ENCODE measurements around the gene MGAT3. TPM values are rescaled to one million over a fixed set of nuclear protein-coding genes. Genes with fewer than 3 reads are reported as not detected.

The MGAT3 gene
- polyA plus RNA-seq, 3 donors = 0.03 TPM; not detected in 2

GRCh38 chr22:39475902-39476301 is 19.1 kb downstream of the MGAT3 start:
- no peak overlapping the region for H3K4me3 Mint-ChIP-seq
- Histone ChIP-seq H3K9ac (ENCODE audit: insufficient read depth, low read length, poor library complexity, severe bottlenecking) (no peak overlapping the region), H3K4me2 (replicated peaks; ENCODE audit: extremely low read depth, low read length, poor library complexity, severe bottlenecking) (no peak overlapping the region)

GRCh38 chr22:39476664-39477063 is 19.9 kb downstream of the MGAT3 start:
- Histone ChIP-seq H4K20me1 (ENCODE audit: insufficient read depth, low read length) (no peaks in the 10 kb centered on the region), H3K9me3 (replicated peaks in 1 of 2; ENCODE audit: control insufficient read depth in 1 of 2, insufficient read depth in 1 of 2, low read length in 2 of 2) (no peaks in the 10 kb centered on the region), H3K27me3 (ENCODE audit: control insufficient read depth in 2 of 2, insufficient read depth in 2 of 2, low read length in 2 of 2) (no peaks in the 10 kb centered on the region), H3K4me3 (replicated peaks in 1 of 3; ENCODE audit: low read depth in 2 of 3, low read length in 3 of 3) (no peak overlapping the region), H3K4me2 (replicated peaks; ENCODE audit: extremely low read depth, low read length, poor library complexity, severe bottlenecking) (no peak overlapping the region), H3K79me2 (ENCODE audit: insufficient read depth, low read length) (no peaks in the 10 kb centered on the region), H3K36me3 (replicated peaks in 1 of 2; ENCODE audit: control insufficient read depth in 1 of 2, insufficient read depth in 2 of 2, low read length in 2 of 2) (no peaks in the 10 kb centered on the region), H2AFZ (ENCODE audit: insufficient read depth, low read depth, low read length, poor library complexity, severe bottlenecking) (no peak overlapping the region), H3K4me1 (ENCODE audit: control insufficient read depth in 1 of 2, insufficient read depth in 2 of 2, low read length in 2 of 2) (peaks cover 13 to 15% of the 10 kb centered on the region in 2 donors), H3K27ac (ENCODE audit: low read depth in 1 of 2, low read length in 2 of 2) (no peak overlapping the region), H3K9ac (ENCODE audit: insufficient read depth, low read length, poor library complexity, severe bottlenecking) (no peak overlapping the region)
- TF ChIP-seq, protein P1, sequence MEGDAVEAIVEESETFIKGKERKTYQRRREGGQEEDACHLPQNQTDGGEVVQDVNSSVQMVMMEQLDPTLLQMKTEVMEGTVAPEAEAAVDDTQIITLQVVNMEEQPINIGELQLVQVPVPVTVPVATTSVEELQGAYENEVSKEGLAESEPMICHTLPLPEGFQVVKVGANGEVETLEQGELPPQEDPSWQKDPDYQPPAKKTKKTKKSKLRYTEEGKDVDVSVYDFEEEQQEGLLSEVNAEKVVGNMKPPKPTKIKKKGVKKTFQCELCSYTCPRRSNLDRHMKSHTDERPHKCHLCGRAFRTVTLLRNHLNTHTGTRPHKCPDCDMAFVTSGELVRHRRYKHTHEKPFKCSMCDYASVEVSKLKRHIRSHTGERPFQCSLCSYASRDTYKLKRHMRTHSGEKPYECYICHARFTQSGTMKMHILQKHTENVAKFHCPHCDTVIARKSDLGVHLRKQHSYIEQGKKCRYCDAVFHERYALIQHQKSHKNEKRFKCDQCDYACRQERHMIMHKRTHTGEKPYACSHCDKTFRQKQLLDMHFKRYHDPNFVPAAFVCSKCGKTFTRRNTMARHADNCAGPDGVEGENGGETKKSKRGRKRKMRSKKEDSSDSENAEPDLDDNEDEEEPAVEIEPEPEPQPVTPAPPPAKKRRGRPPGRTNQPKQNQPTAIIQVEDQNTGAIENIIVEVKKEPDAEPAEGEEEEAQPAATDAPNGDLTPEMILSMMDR (IDR thresholded peaks at IDR 0.05) = no peak
- no peak for DNase-seq
- Mint-ChIP-seq H3K9me3 (no peaks in the 10 kb centered on the region), H3K4me3 (no peak overlapping the region), H3K27ac (no peak overlapping the region), H3K27me3 (ENCODE audit: low read depth in 3 of 3) (peaks cover 0 to 2% (median 0%) of the 10 kb centered on the region in 3 donors), H3K4me1 (peaks cover 12% of the 10 kb centered on the region), H3K36me3 (no peaks in the 10 kb centered on the region)
- WGBS (ENCODE audit: insufficient coverage) = 95% methylated on average over 13 of the region's 13 CpGs
- intact Hi-C loops (cut with micrococcal nuclease) = no loop called here

More at GRCh38 chr22:39475902-39476301, 19.1 kb downstream of the MGAT3 start:
- no peaks in the 10 kb centered on the region for H3K9me3 Mint-ChIP-seq
- intact Hi-C loops (cut with micrococcal nuclease) = no loop called here
- WGBS (ENCODE audit: insufficient coverage) = 100% methylated on average over 2 of the region's 3 CpGs
- Histone ChIP-seq H3K27me3 (ENCODE audit: control insufficient read depth in 2 of 2, insufficient read depth in 2 of 2, low read length in 2 of 2) (no peaks in the 10 kb centered on the region), H3K79me2 (ENCODE audit: insufficient read depth, low read length) (no peaks in the 10 kb centered on the region), H3K9me3 (replicated peaks in 1 of 2; ENCODE audit: control insufficient read depth in 1 of 2, insufficient read depth in 1 of 2, low read length in 2 of 2) (no peaks in the 10 kb centered on the region), H2AFZ (ENCODE audit: insufficient read depth, low read depth, low read length, poor library complexity, severe bottlenecking) (no peak overlapping the region), H3K4me1 (ENCODE audit: control insufficient read depth in 1 of 2, insufficient read depth in 2 of 2, low read length in 2 of 2) (peaks cover 21 to 23% of the 10 kb centered on the region in 2 donors), H3K36me3 (replicated peaks in 1 of 2; ENCODE audit: control insufficient read depth in 1 of 2, insufficient read depth in 2 of 2, low read length in 2 of 2) (no peaks in the 10 kb centered on the region), H4K20me1 (ENCODE audit: insufficient read depth, low read length) (no peaks in the 10 kb centered on the region), H3K27ac (ENCODE audit: low read depth in 1 of 2, low read length in 2 of 2) (no peak overlapping the region), H3K4me3 (replicated peaks in 1 of 3; ENCODE audit: low read depth in 2 of 3, low read length in 3 of 3) (no peak overlapping the region)
- DNase-seq = no peak
- H3K27me3 Mint-ChIP-seq (ENCODE audit: low read depth in 3 of 3) = peaks cover 0 to 2% (median 0%) of the 10 kb centered on the region in 3 donors
- peaks cover 20% of the 10 kb centered on the region for H3K4me1 Mint-ChIP-seq
- TF ChIP-seq, protein P1 (IDR thresholded peaks at IDR 0.05) = no peak
- H3K36me3 Mint-ChIP-seq = no peaks in the 10 kb centered on the region
- H3K27ac Mint-ChIP-seq = no peak overlapping the region
